MM.1S (cell line): ENCODE results near the gene KRT34.

Experiments used
- DNase-seq: peaks from one replicate; pipeline ENCODE4 v3.0.0-alpha.2; 2015
- H2AFZ ChIP-seq: fragments of 300-600 bp; sonication (generic); 2 replicates; pipeline ENCODE4 v1.6.0; 2016; ENCODE audit warnings: antibody characterized with exemption, low read length
- H3F3A ChIP-seq: fragments of 300-600 bp; sonication (generic); 2 replicates; pipeline ENCODE4 v1.6.1; 2016; ENCODE audit warnings: mild to moderate bottlenecking, antibody characterized with exemption, low read length, moderate library complexity, mixed read lengths; ENCODE audit not compliant: insufficient read depth
- H3K27ac ChIP-seq: fragments of 300-600 bp; sonication (generic); 2 replicates; pipeline ENCODE4 v1.5.1; 2016; ENCODE audit warnings: mild to moderate bottlenecking, low read length
- H3K27me3 ChIP-seq: fragments of 300-600 bp; sonication (generic); replicated peaks from 2 replicates; pipeline ENCODE4 v1.6.0; 2016; ENCODE audit warnings: low read length; ENCODE audit not compliant: insufficient read depth
- H3K36me3 ChIP-seq: fragments of 300-600 bp; sonication (generic); replicated peaks from 2 replicates; pipeline ENCODE4 v1.6.1; 2016; ENCODE audit warnings: mild to moderate bottlenecking, low read length, mixed read lengths; ENCODE audit not compliant: insufficient read depth
- H3K4me1 ChIP-seq: fragments of 300-600 bp; sonication (generic); 2 replicates; pipeline ENCODE4 v1.6.1; 2016; ENCODE audit warnings: low read length, mixed read lengths
- H3K4me2 ChIP-seq: fragments of 300-600 bp; sonication (generic); 2 replicates; pipeline ENCODE4 v1.6.0; 2016; ENCODE audit warnings: low read depth, low read length
- H3K4me3 ChIP-seq: fragments of 300-600 bp; sonication (generic); 2 replicates; pipeline ENCODE4 v1.5.1; 2016; ENCODE audit warnings: low read length, mixed read lengths
- H3K79me2 ChIP-seq: fragments of 300-600 bp; sonication (generic); 2 replicates; pipeline ENCODE4 v1.6.1; 2016; ENCODE audit warnings: mixed run types, low read length, mixed read lengths
- H3K9ac ChIP-seq: fragments of 300-600 bp; sonication (generic); 2 replicates; pipeline ENCODE4 v1.6.1; 2016; ENCODE audit warnings: low read length, mixed read lengths
- H3K9me2 ChIP-seq: fragments of 300-600 bp; sonication (generic); replicated peaks from 2 replicates; pipeline ENCODE4 v1.6.1; 2016; ENCODE audit warnings: mild to moderate bottlenecking, low read length, mixed read lengths; ENCODE audit not compliant: insufficient read depth
- H3K9me3 ChIP-seq: fragments of 300-600 bp; sonication (generic); replicated peaks from 2 replicates; pipeline ENCODE4 v1.6.1; 2016; ENCODE audit warnings: mild to moderate bottlenecking, low read length, mixed read lengths; ENCODE audit not compliant: insufficient read depth
- H4K20me1 ChIP-seq: fragments of 300-600 bp; sonication (generic); 2 replicates; pipeline ENCODE4 v1.6.1; 2016; ENCODE audit warnings: mild to moderate bottlenecking, low read length, moderate library complexity, mixed read lengths; ENCODE audit not compliant: insufficient read depth
- CTCF ChIP-seq: fragments of 300-600 bp; sonication (generic); IDR thresholded peaks from 2 replicates; pipeline ENCODE4 v1.5.1; 2016; ENCODE audit warnings: antibody characterized with exemption, low read length, mixed read lengths
- EZH2 ChIP-seq: fragments of 300-600 bp; sonication (generic); optimal IDR thresholded peaks from 2 replicates; pipeline ENCODE3; 2017; ENCODE audit warnings: low read depth, mild to moderate bottlenecking, antibody characterized with exemption, low read length, mixed read lengths
- EZH2phosphoT487 ChIP-seq: fragments of 300-600 bp; sonication (generic); IDR thresholded peaks from 2 replicates; pipeline ENCODE4 v1.6.1; 2018; ENCODE audit warnings: antibody characterized with exemption, low read length

The KRT34 gene

GRCh38 chr17:41418116-41418860, 36.2 kb upstream of the KRT34 start:
- Histone ChIP-seq H3K27me3 (no peaks in the 10 kb centered on the region), H2AFZ (no peak overlapping the region), H3K79me2 (no peaks in the 10 kb centered on the region), H3K9ac (no peak overlapping the region), H3K4me3 (no peak overlapping the region), H4K20me1 (no peaks in the 10 kb centered on the region), H3K9me2 (no peaks in the 10 kb centered on the region), H3K27ac (no peak overlapping the region), H3F3A (no peaks in the 10 kb centered on the region), H3K9me3 (no peaks in the 10 kb centered on the region), H3K4me1 (no peaks in the 10 kb centered on the region), H3K4me2 (no peak overlapping the region), H3K36me3 (no peaks in the 10 kb centered on the region)
- no peak for DNase-seq
- TF ChIP-seq EZH2 (no peak), CTCF (no peak), EZH2phosphoT487 (no peak)

GRCh38 chr17:41417576-41418015, 35.5 kb upstream of the KRT34 start:
- peak; percentile 29 for DNase-seq
- Histone ChIP-seq H3K9me3 (no peaks in the 10 kb centered on the region), H3K9ac (no peak overlapping the region), H3K4me1 (no peaks in the 10 kb centered on the region), H3K27ac (no peak overlapping the region), H3K4me2 (no peak overlapping the region), H3K36me3 (no peaks in the 10 kb centered on the region), H4K20me1 (no peaks in the 10 kb centered on the region), H3K9me2 (no peaks in the 10 kb centered on the region), H3K4me3 (no peak overlapping the region), H3F3A (no peaks in the 10 kb centered on the region), H3K27me3 (no peaks in the 10 kb centered on the region), H2AFZ (no peak overlapping the region), H3K79me2 (no peaks in the 10 kb centered on the region)
- TF ChIP-seq EZH2: no peak
- TF ChIP-seq CTCF: peak; percentile 57
- TF ChIP-seq EZH2phosphoT487: no peak

GRCh38 chr17:41417127-41417526, 35.0 kb upstream of the KRT34 start:
- H3K36me3 ChIP-seq: no peaks in the 10 kb centered on the region
- H2AFZ ChIP-seq: no peak overlapping the region
- no peak for DNase-seq
- H3K4me1 ChIP-seq: no peaks in the 10 kb centered on the region
- no peaks in the 10 kb centered on the region for H4K20me1 ChIP-seq
- no peak overlapping the region for H3K27ac ChIP-seq
- no peaks in the 10 kb centered on the region for H3K9me2 ChIP-seq
- H3K79me2 ChIP-seq: no peaks in the 10 kb centered on the region
- no peaks in the 10 kb centered on the region for H3F3A ChIP-seq
- H3K4me3 ChIP-seq: no peak overlapping the region
- no peak overlapping the region for H3K4me2 ChIP-seq
- H3K9me3 ChIP-seq: no peaks in the 10 kb centered on the region
- no peaks in the 10 kb centered on the region for H3K27me3 ChIP-seq
- no peak overlapping the region for H3K9ac ChIP-seq
- TF ChIP-seq EZH2 (no peak), CTCF (no peak), EZH2phosphoT487 (no peak)
